WTC11 (cell line): Measurements from ENCODE around the gene PADI6.

Experiments used
- CTCF ChIP-seq: fragments of 200-600 bp; IDR thresholded peaks from 2 replicates; pipeline ENCODE4 v1.8.0; 2022; ENCODE audit warnings: antibody characterized with exemption
- MAX ChIP-seq: sonication (generic); formaldehyde crosslinking; IDR thresholded peaks from 2 replicates; pipeline ENCODE4 v1.8.0; 2022; ENCODE audit warnings: mild to moderate bottlenecking, missing genetic modification reagents

GRCh38 chr1:17330856-17331255 is 41.1 kb upstream of the PADI6 start:
- TF ChIP-seq CTCF (no peak), MAX (CRISPR knock-in tag) (no peak)
